BJ (cell line): ENCODE data around the gene PRMT3. TPM values are rescaled to one million over a fixed set of nuclear protein-coding genes. Genes with fewer than 3 reads are reported as not detected.
A peak's percentile ranks its signal among the peaks of the same experiment; 100 is the strongest.

Experiments used
- CTCF ChIA-PET: fragments of 350-600 bp; formaldehyde crosslinking; extraction: SDS; loops from one replicate; lab custom pipeline; 2021; ENCODE audit warnings: antibody characterized with exemption, inconsistent platforms; lab: Yijun Ruan, JAX
- POLR2A ChIA-PET: fragments of 300-600 bp; sonication (Branson Sonifier 250); formaldehyde crosslinking; extraction: SDS; loops from one replicate; lab custom pipeline; 2021; ENCODE audit warnings: antibody characterized with exemption; lab: Charles Lee
- DNase-seq: peaks from one replicate; pipeline ENCODE4 v3.0.0-alpha.2; 2011; ENCODE audit warnings: low read depth
- H3K27me3 ChIP-seq: 2 replicates; pipeline ENCODE4 v1.6.0; 2011; ENCODE audit warnings: low read length; ENCODE audit not compliant: control insufficient read depth, insufficient read depth
- H3K36me3 ChIP-seq: 2 replicates; pipeline ENCODE4 v1.5.1; 2011; ENCODE audit warnings: low read length; ENCODE audit not compliant: control insufficient read depth, insufficient read depth
- H3K4me3 ChIP-seq: 2 replicates; pipeline ENCODE4 v1.5.1; 2011; ENCODE audit warnings: low read depth, mild to moderate bottlenecking, control low read depth, low read length
- CTCF ChIP-seq: IDR thresholded peaks from 2 replicates; pipeline ENCODE4 v1.5.1; 2011; ENCODE audit warnings: low read depth, mild to moderate bottlenecking, control low read depth, inconsistent platforms, low read length, moderate library complexity; ENCODE audit not compliant: insufficient read depth
- polyA minus RNA-seq: library from RNA; depleted of rRNA, polyadenylated mRNA; stranded (reverse); fragments of >200 nt; gene quantifications from 2 replicates; pipeline ENCODE4 v1.2.3, GENCODE V29; 2011; rRNA and poly(A)+ RNA removed
- polyA plus RNA-seq: library from polyadenylated mRNA; depleted of rRNA; stranded (reverse); fragments of >200 nt; gene quantifications from 2 replicates; pipeline ENCODE4 v1.2.3, GENCODE V29; 2011; rRNA removed

PRMT3 gene
- 5.6 and 11.4 TPM in 2 replicates for polyA plus RNA-seq
- 4.8 and 6.2 TPM in 2 replicates for polyA minus RNA-seq

- Histone ChIP-seq H3K36me3 (no peaks in the 10 kb centered on the region; the same call in 1 of the 2 replicates), H3K4me3 (peak within 1 kb of the TSS; percentile 98), H3K27me3 (no peaks in the 10 kb centered on the region)
- TF ChIP-seq CTCF, result no peak; the same call in none of the 2 replicates
- ChIA-PET CTCF (interaction anchor here (0.6 to 1.9 kb wide), 8 partner anchors 9 to 222 kb away, joined by 3 to 13 read pairs (median 5); no protein-coding TSS in a partner anchor), POLR2A (no interaction called here)
- peak; percentile 66 for DNase-seq
These were observed at the start of gene PRMT3 for GRCh38 chr11:20387261-20388095. Gene PRMT3 (plus strand): TSS chr11:20387716. CDS start chr11:20387747, 31 bp downstream.

- no peak for DNase-seq
- POLR2A ChIA-PET, result no interaction called here
- peaks cover 11% of the 10 kb centered on the region for H3K27me3 ChIP-seq
- TF ChIP-seq CTCF, result no peak
- no peak overlapping the region for H3K4me3 ChIP-seq
- H3K36me3 ChIP-seq, result no peaks in the 10 kb centered on the region
- CTCF ChIA-PET, result interaction anchor here (4.8 kb wide), 1 partner anchor 11 kb away, joined by 46 read pairs; no protein-coding TSS in a partner anchor
These were observed 45.0 kb upstream of the PRMT3 start for GRCh38 chr11:20342347-20343141.

- CTCF ChIA-PET, result interaction anchor here (0.5 to 6.9 kb wide), 6 partner anchors 10 to 397 kb away, joined by 3 to 99 read pairs (median 24); no protein-coding TSS in a partner anchor
- H3K4me3 ChIP-seq, result no peak overlapping the region
- H3K27me3 ChIP-seq, result no peaks in the 10 kb centered on the region; the same call in 1 of the 2 replicates
- DNase-seq, result no peak
- POLR2A ChIA-PET, result no interaction called here
- H3K36me3 ChIP-seq, result no peaks in the 10 kb centered on the region
- TF ChIP-seq CTCF, result no peak
These were observed 36.4 kb upstream of the PRMT3 start for GRCh38 chr11:20351136-20351535.

DNA sequence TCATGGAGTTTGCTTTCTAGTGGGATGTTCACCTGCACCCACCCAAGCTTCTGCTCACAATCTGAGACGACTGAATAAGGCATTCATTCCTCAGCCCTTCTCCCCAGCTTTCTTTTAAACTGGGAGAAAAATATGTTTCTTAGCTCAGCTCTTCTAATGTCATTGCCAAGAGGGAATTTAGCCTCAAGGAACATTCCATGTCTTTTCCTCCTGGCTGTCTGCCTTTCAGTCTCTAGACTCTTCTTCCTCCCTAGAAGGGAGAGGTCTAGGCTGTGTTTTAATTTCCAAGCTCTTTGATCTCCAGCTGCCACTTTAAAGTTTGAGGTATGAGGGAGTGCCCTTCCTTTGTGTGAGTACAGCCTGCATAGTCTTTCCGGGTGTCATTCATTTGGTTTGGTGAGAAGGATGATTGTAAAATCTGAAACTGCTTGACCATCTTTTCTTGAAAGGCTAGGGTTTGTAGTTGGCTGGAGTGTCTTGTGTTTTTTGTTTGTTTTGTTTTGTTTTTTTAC, 35.7 kb upstream of the PRMT3 start:
- DNase-seq, result no peak
- Histone ChIP-seq H3K4me3 (no peak overlapping the region), H3K36me3 (no peaks in the 10 kb centered on the region), H3K27me3 (peaks cover 3% of the 10 kb centered on the region; the same call in 1 of the 2 replicates)
- POLR2A ChIA-PET, result no interaction called here
- no peak for TF ChIP-seq CTCF
- CTCF ChIA-PET, result interaction anchor here (0.5 to 6.9 kb wide), 11 partner anchors 9 to 423 kb away, joined by 3 to 99 read pairs (median 4); partner anchors contain the start of gene HTATIP2
